ENCODE results near the gene GALNT1.

The GALNT1 gene

GRCh38 chr18:35662293-35663062, 80.9 kb downstream of the GALNT1 start:
- H3K4me1 Mint-ChIP-seq = no peaks in the 10 kb centered on the region
- peaks cover 6% of the 10 kb centered on the region for H3K9me3 Mint-ChIP-seq
- peaks cover 49% of the 10 kb centered on the region for H3K36me3 Mint-ChIP-seq (ENCODE audit: low read depth)
- DNase-seq = no peak
- no peak for TF ChIP-seq CTCF (IDR thresholded peaks at IDR 0.05)
- H3K27me3 Mint-ChIP-seq (ENCODE audit: low read depth, poor library complexity) = no peaks in the 10 kb centered on the region
- H3K27ac Mint-ChIP-seq = no peak overlapping the region
- no peak overlapping the region for H3K4me3 Mint-ChIP-seq

- H3K9me3 Mint-ChIP-seq = peaks cover 14% of the 10 kb centered on the region
- H3K27ac Mint-ChIP-seq = no peak overlapping the region
- H3K4me1 Mint-ChIP-seq = peaks cover 9% of the 10 kb centered on the region
- no peak for DNase-seq
- no peaks in the 10 kb centered on the region for H3K27me3 Mint-ChIP-seq (ENCODE audit: low read depth, poor library complexity)
- no peak for TF ChIP-seq CTCF (IDR thresholded peaks at IDR 0.05)
- H3K36me3 Mint-ChIP-seq (ENCODE audit: low read depth) = peaks cover 44% of the 10 kb centered on the region
- no peak overlapping the region for H3K4me3 Mint-ChIP-seq
These were observed 90.5 kb downstream of the GALNT1 start for GRCh38 chr18:35671966-35672603.

DNA sequence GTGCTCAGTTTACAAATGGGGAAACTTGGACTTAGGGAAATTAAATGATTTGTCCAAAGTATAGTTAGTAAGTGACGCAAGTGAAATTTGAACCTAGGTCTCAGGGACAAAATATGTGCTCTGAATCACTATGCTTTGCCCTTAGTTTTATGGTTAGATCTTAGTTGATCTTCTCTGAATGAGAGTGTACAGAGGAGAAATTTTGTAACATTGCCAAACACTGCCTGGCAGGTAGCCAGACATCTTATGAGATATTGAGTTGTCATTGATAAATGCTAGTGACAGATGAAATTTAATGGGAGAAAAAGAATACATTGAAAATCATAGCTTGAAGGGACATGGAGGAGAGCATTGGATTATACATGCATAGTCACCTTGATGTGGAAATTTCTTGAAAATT, 91.4 kb downstream of the GALNT1 start:
- peaks cover 9% of the 10 kb centered on the region for H3K4me1 Mint-ChIP-seq
- H3K36me3 Mint-ChIP-seq (ENCODE audit: low read depth) = peaks cover 36% of the 10 kb centered on the region
- peaks cover 5% of the 10 kb centered on the region for H3K9me3 Mint-ChIP-seq
- no peak for DNase-seq
- no peak for TF ChIP-seq CTCF (IDR thresholded peaks at IDR 0.05)
- H3K27ac Mint-ChIP-seq = no peak overlapping the region
- H3K27me3 Mint-ChIP-seq (ENCODE audit: low read depth, poor library complexity) = no peaks in the 10 kb centered on the region
- H3K4me3 Mint-ChIP-seq = no peak overlapping the region

DNA sequence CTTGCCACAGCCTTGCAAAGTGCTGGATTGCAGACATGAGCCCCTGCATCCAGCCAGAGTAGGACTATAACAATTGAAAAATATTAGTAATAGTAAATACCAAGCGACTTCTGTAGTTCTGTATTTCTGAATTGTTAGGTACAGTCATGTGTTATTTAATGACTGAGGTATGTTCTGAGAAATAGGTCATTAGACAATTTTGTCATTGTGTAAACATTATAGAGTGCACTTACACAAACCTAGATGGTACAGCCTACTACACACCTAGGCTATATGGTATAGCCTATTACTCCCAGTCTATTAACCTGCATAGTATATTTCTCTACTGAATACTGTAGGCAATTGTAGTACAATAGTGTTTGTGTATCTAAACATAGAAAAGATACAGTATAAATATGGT, 92.1 kb downstream of the GALNT1 start:
- Mint-ChIP-seq H3K4me1 (peaks cover 14% of the 10 kb centered on the region), H3K9me3 (no peaks in the 10 kb centered on the region), H3K36me3 (ENCODE audit: low read depth) (peaks cover 35% of the 10 kb centered on the region), H3K27me3 (ENCODE audit: low read depth, poor library complexity) (no peaks in the 10 kb centered on the region), H3K27ac (no peak overlapping the region), H3K4me3 (no peak overlapping the region)
- no peak for DNase-seq
- TF ChIP-seq CTCF (IDR thresholded peaks at IDR 0.05) = no peak

GRCh38 chr18:35680139-35680551, 98.6 kb downstream of the GALNT1 start:
- Mint-ChIP-seq H3K27me3 (ENCODE audit: low read depth, poor library complexity) (no peaks in the 10 kb centered on the region), H3K4me1 (peaks cover 32% of the 10 kb centered on the region), H3K9me3 (peaks cover 6% of the 10 kb centered on the region), H3K36me3 (ENCODE audit: low read depth) (peaks cover 50% of the 10 kb centered on the region), H3K4me3 (peak overlapping the region; percentile 1), H3K27ac (peak overlapping the region; percentile 54)
- no peak for DNase-seq
- TF ChIP-seq CTCF (IDR thresholded peaks at IDR 0.05) = no peak

All from nephron progenitor cell (in vitro differentiated cells).